ENCODE measurements around the gene ZCCHC3.

The ZCCHC3 gene

DNA sequence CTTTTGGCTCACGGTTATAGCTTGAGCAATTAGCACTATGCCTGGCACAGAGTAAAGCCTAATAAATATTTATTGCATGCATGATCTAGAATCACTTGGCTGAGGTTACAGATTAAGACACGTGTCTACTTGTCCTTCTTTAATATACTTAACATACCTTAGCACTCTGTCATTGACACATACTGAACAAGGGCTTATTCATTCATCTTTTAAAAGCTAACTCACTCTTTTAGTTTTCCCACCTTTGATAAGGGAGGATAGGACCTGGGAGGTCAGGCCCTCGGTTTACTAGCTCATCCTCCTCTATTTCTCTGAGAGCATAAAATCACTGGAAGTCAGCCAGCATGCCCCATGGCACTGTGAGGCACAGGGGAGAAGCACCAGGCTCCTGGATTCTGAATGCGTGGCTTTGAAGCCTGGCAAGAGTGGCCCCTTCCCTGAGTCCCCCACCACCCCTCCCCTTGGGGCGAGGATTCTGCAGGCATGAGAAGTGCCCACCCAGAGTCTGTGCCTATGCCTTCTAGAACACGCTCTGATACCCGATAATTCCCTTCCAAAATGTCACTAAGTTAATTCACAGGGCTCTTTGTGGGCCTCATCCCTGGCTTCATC is 11.2 kb downstream of the ZCCHC3 start:
- Histone ChIP-seq H3K4me1 (peaks cover 11 to 30% (median 17%) of the 10 kb centered on the region in 10 experiments; a peak in 19 of 20 replicates), H3K4me3 (no peak overlapping the region), H3K36me3 (no peaks in the 10 kb centered on the region), H3K27me3 (no peaks in the 10 kb centered on the region), H4K20me1 (no peaks in the 10 kb centered on the region; a peak in 1 of 22 replicates), H3K4me2 (no peak overlapping the region), H3K9ac (no peak overlapping the region), H3K9me3 (replicated peaks in 1 of 11) (peaks cover 0 to 5% (median 0%) of the 10 kb centered on the region in 11 experiments; a peak in 2 of 22 replicates), H3K27ac (no peak overlapping the region)
- no peak for TF ChIP-seq Cebpa-rat (IDR thresholded peaks at IDR 0.05)

DNA sequence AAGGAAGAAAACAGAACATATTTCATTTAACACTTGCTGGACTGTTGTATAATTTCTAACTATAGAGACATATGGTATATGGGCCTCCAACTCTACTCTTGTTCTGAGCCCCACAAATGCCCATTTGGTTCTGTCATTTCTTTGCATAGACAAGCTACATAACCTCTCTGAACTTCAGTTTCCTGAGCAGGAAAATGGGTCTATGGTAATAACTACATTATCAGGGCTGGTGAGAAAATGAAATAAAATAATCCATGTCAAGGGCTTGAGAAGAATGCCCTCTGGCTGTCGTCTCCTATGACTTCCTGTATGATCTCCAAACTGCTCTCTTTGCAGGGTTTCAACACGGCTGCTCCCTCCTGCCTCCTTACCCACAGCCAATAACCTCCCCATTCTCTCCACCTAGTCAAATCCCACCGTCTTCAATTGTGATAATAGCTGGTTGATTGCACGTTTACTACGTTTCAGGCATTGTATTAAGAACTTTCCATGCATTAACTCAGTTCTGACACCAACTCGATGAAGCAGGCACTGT is 12.0 kb downstream of the ZCCHC3 start:
- H3K27me3 ChIP-seq, result no peaks in the 10 kb centered on the region
- H3K36me3 ChIP-seq, result no peaks in the 10 kb centered on the region
- no peak overlapping the region for H3K4me3 ChIP-seq
- peak overlapping the region in 10 of 11 experiments; percentile 41 to 74 (median 58); a peak in 17 of 22 replicates for H3K4me2 ChIP-seq
- peaks cover 14 to 37% (median 21%) of the 10 kb centered on the region in 10 experiments; a peak in 19 of 20 replicates for H3K4me1 ChIP-seq
- H3K9me3 ChIP-seq (replicated peaks in 1 of 11), result peaks cover 0 to 5% (median 0%) of the 10 kb centered on the region in 11 experiments; a peak in 2 of 22 replicates
- H4K20me1 ChIP-seq, result no peaks in the 10 kb centered on the region; a peak in 1 of 22 replicates
- 0 out of 22 replicates have a peak overlapping the region, but pooled peaks of 1 of the 11 experiments have one; percentile 10 for H3K27ac ChIP-seq
- H3K9ac ChIP-seq, result no peak overlapping the region
- no peak for TF ChIP-seq Cebpa-rat (IDR thresholded peaks at IDR 0.05)

DNA sequence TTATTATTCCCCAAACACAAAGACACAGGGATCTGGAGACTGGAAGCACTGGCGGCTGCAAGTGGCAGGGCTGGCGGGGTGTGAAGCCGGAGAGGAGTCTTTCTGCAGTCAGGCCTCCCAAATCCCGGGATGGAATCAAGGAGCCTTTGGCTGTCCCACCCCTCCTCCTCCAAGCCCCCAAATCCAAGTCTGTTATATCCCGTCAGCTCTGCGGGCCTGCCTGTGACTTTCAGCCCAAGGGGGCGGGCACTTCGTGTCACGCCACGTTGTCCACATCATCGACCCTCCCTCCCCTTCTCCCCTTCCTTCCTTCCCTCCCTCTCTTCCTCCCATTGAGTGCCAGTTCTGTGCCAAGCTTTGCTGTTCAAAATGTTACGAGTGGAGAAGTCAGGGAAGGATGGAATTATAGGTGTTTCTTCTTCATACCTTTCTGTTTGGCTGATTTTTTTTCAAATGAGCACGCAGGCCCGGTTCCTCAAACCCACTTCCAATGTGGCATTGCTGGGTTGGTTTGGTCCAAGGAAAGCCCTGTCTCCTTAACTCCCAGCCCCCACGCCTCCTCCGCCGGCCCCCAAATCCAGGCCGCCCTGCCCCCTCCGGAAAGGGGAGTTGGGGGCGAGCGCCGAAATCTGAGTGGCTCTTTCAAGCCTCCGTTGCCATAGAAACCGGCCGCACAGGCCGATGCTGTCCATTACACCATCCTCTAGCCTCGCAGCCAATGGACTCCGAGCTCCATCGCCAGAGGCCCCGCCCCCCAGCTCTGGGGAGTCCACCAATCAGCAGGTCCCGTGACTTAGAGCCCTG is 12.7 kb downstream of the ZCCHC3 start:
- H3K4me2 ChIP-seq, result peak overlapping the region; percentile 41 to 74 (median 54)
- no peaks in the 10 kb centered on the region for H3K27me3 ChIP-seq
- H3K27ac ChIP-seq, result 0 out of 22 replicates have a peak overlapping the region, but pooled peaks of 1 of the 11 experiments have one; percentile 10
- H4K20me1 ChIP-seq, result no peaks in the 10 kb centered on the region
- no peak for TF ChIP-seq Cebpa-rat (IDR thresholded peaks at IDR 0.05)
- no peak overlapping the region for H3K9ac ChIP-seq
- peak overlapping the region in 5 of 10 experiments; percentile 11 to 51 (median 27); a peak in 7 of 20 replicates for H3K4me3 ChIP-seq
- H3K4me1 ChIP-seq, result peaks cover 14 to 37% (median 21%) of the 10 kb centered on the region in 10 experiments; a peak in 19 of 20 replicates
- peaks cover 0 to 5% (median 0%) of the 10 kb centered on the region in 11 experiments; a peak in 2 of 22 replicates for H3K9me3 ChIP-seq (replicated peaks in 1 of 11)
- H3K36me3 ChIP-seq, result no peaks in the 10 kb centered on the region

DNA sequence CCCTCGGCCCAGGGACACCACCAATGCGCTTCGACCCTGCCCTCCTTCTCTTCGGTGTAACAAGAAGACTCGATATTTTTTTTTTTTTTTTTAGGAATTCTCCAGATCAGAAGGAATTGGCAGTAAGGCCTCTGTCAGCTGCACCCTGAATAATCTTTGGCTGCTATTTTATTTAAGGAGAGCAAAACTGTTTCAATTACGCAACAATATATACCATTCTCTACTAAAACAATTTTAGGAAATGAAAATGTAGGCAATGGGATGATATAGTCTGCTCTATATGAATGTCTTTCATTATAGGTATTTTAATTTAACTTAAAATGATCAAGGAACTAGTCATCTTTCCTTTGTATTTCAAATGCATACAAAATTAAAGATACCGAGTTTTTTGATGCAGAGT is 13.3 kb downstream of the ZCCHC3 start:
- no peaks in the 10 kb centered on the region for H3K27me3 ChIP-seq
- no peaks in the 10 kb centered on the region for H4K20me1 ChIP-seq
- no peak overlapping the region for H3K9ac ChIP-seq
- no peak overlapping the region for H3K27ac ChIP-seq
- H3K4me1 ChIP-seq, result peaks cover 14 to 37% (median 21%) of the 10 kb centered on the region in 10 experiments; a peak in 19 of 20 replicates
- H3K4me2 ChIP-seq, result peak overlapping the region; percentile 41 to 74 (median 54)
- H3K9me3 ChIP-seq (replicated peaks in 1 of 11), result peaks cover 0 to 5% (median 0%) of the 10 kb centered on the region in 11 experiments; a peak in 2 of 22 replicates
- TF ChIP-seq Cebpa-rat (IDR thresholded peaks at IDR 0.05), result peak in 3 of 11 experiments; percentile 52 to 63 (median 63); a peak in 4 of 22 replicates
- H3K36me3 ChIP-seq, result no peaks in the 10 kb centered on the region
- peak overlapping the region in 4 of 10 experiments; percentile 11 to 51 (median 29); a peak in 6 of 20 replicates for H3K4me3 ChIP-seq

DNA sequence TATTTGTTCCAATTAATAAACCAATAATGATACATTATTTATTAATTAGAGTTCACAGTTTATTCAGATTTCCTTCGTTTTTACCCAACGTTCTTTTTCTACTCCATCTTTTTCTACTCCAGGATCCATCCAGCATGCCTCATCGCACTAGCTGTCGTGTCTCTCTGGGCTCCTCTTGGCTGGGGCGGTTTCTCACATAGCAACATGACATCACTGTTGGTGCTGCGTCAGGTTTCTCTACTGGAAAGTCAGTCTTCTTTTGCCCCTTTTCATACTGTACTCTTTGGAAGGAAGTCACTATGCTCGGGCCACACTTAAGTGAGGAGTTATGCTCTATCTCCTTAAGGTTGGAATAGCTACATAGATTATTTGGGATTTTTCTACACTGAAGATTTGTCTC is 14.2 kb downstream of the ZCCHC3 start:
- no peak overlapping the region for H3K27ac ChIP-seq
- no peaks in the 10 kb centered on the region for H3K27me3 ChIP-seq
- no peak for TF ChIP-seq Cebpa-rat (IDR thresholded peaks at IDR 0.05)
- H4K20me1 ChIP-seq, result no peaks in the 10 kb centered on the region
- H3K4me3 ChIP-seq, result no peak overlapping the region
- H3K9me3 ChIP-seq (replicated peaks in 1 of 11), result peaks cover 0 to 5% (median 0%) of the 10 kb centered on the region in 11 experiments; a peak in 2 of 22 replicates
- peaks cover 0 to 7% (median 0%) of the 10 kb centered on the region in 11 experiments; a peak in 2 of 22 replicates for H3K36me3 ChIP-seq
- H3K4me2 ChIP-seq, result no peak overlapping the region
- no peak overlapping the region for H3K9ac ChIP-seq
- H3K4me1 ChIP-seq, result peaks cover 14 to 37% (median 21%) of the 10 kb centered on the region in 10 experiments; a peak in 19 of 20 replicates

DNA sequence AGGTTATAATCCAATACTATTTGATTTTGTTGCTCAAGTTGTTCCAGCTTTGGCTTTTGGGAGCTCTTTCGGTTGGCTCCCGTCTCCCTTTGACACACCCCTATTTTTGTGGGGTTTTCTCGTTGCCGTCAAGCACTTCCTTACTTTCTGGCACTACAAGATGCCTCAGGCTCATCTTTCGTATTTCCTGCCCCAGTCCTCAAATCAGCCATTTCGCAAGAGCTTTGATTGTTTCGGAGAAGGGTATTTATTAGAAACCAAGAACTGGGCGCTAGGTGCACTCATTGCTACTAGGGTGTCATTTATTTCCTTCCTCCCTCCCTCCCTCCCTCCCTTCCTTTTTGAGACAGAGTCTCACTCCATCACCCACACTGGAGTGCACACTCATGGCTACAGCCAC is 14.7 kb downstream of the ZCCHC3 start:
- 0 out of 22 replicates have a peak, but pooled peaks of 1 of the 11 experiments have one; percentile 23 for TF ChIP-seq Cebpa-rat (IDR thresholded peaks at IDR 0.05)
- Histone ChIP-seq H4K20me1 (no peaks in the 10 kb centered on the region), H3K9me3 (replicated peaks in 1 of 11) (peaks cover 0 to 5% (median 0%) of the 10 kb centered on the region in 11 experiments; a peak in 2 of 22 replicates), H3K27me3 (no peaks in the 10 kb centered on the region), H3K4me1 (peaks cover 14 to 37% (median 21%) of the 10 kb centered on the region in 10 experiments; a peak in 19 of 20 replicates), H3K9ac (no peak overlapping the region), H3K4me2 (peak overlapping the region in 3 of 11 experiments; percentile 27 to 54 (median 40); a peak in 2 of 22 replicates), H3K27ac (no peak overlapping the region), H3K4me3 (no peak overlapping the region), H3K36me3 (peaks cover 0 to 11% (median 0%) of the 10 kb centered on the region in 11 experiments; a peak in 3 of 22 replicates)

DNA sequence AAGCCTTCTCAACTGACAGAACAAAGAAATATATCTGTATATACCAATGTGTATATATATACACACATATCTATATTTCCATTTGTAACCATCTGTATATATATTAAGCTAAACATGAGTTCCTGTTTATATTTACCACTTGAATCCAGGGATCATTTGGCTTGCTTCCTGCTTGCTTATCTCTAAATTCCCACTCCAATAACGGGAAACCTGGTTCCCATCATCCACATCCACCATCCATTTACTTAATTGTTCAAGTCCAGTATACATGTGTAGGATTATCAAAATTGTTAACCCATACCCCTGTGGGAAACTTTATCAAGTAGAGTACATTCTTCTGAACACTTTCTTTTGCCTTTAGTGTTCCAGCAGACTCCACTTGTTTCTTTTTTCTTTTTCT is 15.5 kb downstream of the ZCCHC3 start:
- Histone ChIP-seq H3K27me3 (no peaks in the 10 kb centered on the region), H4K20me1 (no peaks in the 10 kb centered on the region), H3K9me3 (replicated peaks in 1 of 11) (peaks cover 0 to 5% (median 0%) of the 10 kb centered on the region in 11 experiments; a peak in 2 of 22 replicates), H3K27ac (no peak overlapping the region), H3K4me2 (peak overlapping the region in 3 of 11 experiments; percentile 18 to 54 (median 27); a peak in 2 of 22 replicates), H3K36me3 (peaks cover 0 to 14% (median 0%) of the 10 kb centered on the region in 11 experiments; a peak in 3 of 22 replicates), H3K9ac (no peak overlapping the region), H3K4me1 (peaks cover 14 to 37% (median 21%) of the 10 kb centered on the region in 10 experiments; a peak in 19 of 20 replicates), H3K4me3 (no peak overlapping the region)
- no peak for TF ChIP-seq Cebpa-rat (IDR thresholded peaks at IDR 0.05)

DNA sequence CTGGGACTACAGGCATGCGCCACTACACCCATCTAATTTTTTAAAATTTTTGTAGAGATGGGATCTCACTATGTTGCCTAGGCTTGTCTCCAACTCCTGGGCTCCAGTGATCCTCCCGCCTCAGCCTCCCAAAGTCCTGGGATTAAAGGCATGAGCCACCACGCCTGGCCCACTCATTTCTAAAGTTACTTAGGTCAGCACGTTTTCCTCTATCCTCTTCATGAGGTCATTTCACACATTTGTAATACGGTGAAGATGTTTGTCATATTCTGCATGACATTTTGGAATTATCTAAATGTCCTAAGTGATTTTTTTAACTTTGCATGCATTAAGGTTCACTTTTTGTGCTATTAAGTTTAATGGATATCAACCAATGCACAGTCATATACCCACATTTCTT is 16.0 kb downstream of the ZCCHC3 start:
- no peak overlapping the region for H3K9ac ChIP-seq
- H3K4me1 ChIP-seq, result peaks cover 14 to 37% (median 21%) of the 10 kb centered on the region in 10 experiments; a peak in 19 of 20 replicates
- H3K4me2 ChIP-seq, result no peak overlapping the region
- peaks cover 0 to 5% (median 0%) of the 10 kb centered on the region in 11 experiments; a peak in 2 of 22 replicates for H3K9me3 ChIP-seq (replicated peaks in 1 of 11)
- no peak overlapping the region for H3K27ac ChIP-seq
- peaks cover 0 to 14% (median 0%) of the 10 kb centered on the region in 11 experiments; a peak in 3 of 22 replicates for H3K36me3 ChIP-seq
- no peaks in the 10 kb centered on the region for H3K27me3 ChIP-seq
- H3K4me3 ChIP-seq, result no peak overlapping the region
- no peaks in the 10 kb centered on the region for H4K20me1 ChIP-seq
- no peak for TF ChIP-seq Cebpa-rat (IDR thresholded peaks at IDR 0.05)

Measured in BLaER1 treated with 17β-estradiol and CSF1 and Interleukin-3, amounts not matched to agents 10 nM and 100 nM (cell line).